B cell (primary cell): Measurements from ENCODE around the gene MRPL14. TPM values are rescaled to one million over a fixed set of nuclear protein-coding genes. Genes with fewer than 3 reads are reported as not detected.
"Not testable (repeated sequence)": the region's sequence is repeated elsewhere in the genome, so short reads cannot be mapped to it uniquely, and the experiment has no call there.

Experiments used
- ATAC-seq: fragments of 200-7000 bp; cut with Tn5 transposase; one replicate; pipeline ENCODE4 v1.10.0; 2021; ENCODE audit warnings: low read depth, mild to moderate bottlenecking, moderate number of reproducible peaks, moderate library complexity
- CTCF ChIA-PET: fragments of 350-600 bp; sonication (Branson Sonifier 250); formaldehyde crosslinking; loops from one replicate; lab custom pipeline; 2021; ENCODE audit warnings: antibody characterized with exemption, inconsistent platforms; lab: Charles Lee
- POLR2A ChIA-PET: fragments of 350-600 bp; sonication (Branson Sonifier 250); formaldehyde crosslinking; loops from one replicate; lab custom pipeline; 2021; ENCODE audit warnings: antibody characterized with exemption; lab: Charles Lee
- DNase-seq: peaks from one replicate; pipeline ENCODE4 v3.0.0; 2013
- H2AFZ ChIP-seq: 2 replicates; pipeline ENCODE4 v1.6.1; 2012; ENCODE audit warnings: mild to moderate bottlenecking, low read depth, low read length; ENCODE audit not compliant: insufficient read depth, poor library complexity, severe bottlenecking
- H3K27ac ChIP-seq, 2 donors: 1 replicate in 1 of 2; 2 replicates in 1 of 2; pipeline ENCODE4 v1.5.1; 2012 to 2013; ENCODE audit warnings: low read length in 2 of 2, mild to moderate bottlenecking in 2 of 2, moderate library complexity in 1 of 2
- H3K27me3 ChIP-seq, 4 experiments: fragments of 200-600 bp in 1 of 4; sonication (generic) in 1 of 4; replicated peaks in 1 of 4; 1 replicate in 2 of 4; 2 replicates in 2 of 4; pipeline versions ENCODE4 v1.6.1 to v1.7.0; 2013 to 2016; ENCODE audit warnings: low read length in 3 of 4, mild to moderate bottlenecking in 2 of 4, mixed read lengths in 1 of 4, moderate library complexity in 1 of 4; ENCODE audit not compliant: insufficient read depth in 4 of 4, control insufficient read depth in 3 of 4; ENCODE audit errors: control extremely low read depth in 1 of 4
- H3K36me3 ChIP-seq, 2 experiments: replicated peaks in 1 of 2; 1 replicate in 1 of 2; 2 replicates in 1 of 2; pipeline versions ENCODE4 v1.6.1 to v1.7.1; 2013; ENCODE audit warnings: low read length in 1 of 2; ENCODE audit not compliant: insufficient read depth in 2 of 2, control insufficient read depth in 1 of 2; ENCODE audit errors: control extremely low read depth in 1 of 2, extremely low read depth in 1 of 2
- H3K4me1 ChIP-seq, 2 donors: fragments of 200-600 bp in 1 of 2; sonication (generic) in 1 of 2; 1 replicate in 1 of 2; 2 replicates in 1 of 2; pipeline versions ENCODE4 v1.5.1 to v1.6.1; 2013 to 2017; ENCODE audit warnings: low read length in 2 of 2; ENCODE audit not compliant: control insufficient read depth in 2 of 2, insufficient read depth in 2 of 2
- H3K4me2 ChIP-seq: replicated peaks from 2 replicates; pipeline ENCODE3; 2012; ENCODE audit warnings: mild to moderate bottlenecking, low read depth, low read length; ENCODE audit not compliant: poor library complexity, severe bottlenecking
- H3K4me3 ChIP-seq, 5 experiments: fragments of 200-600 bp in 1 of 5; sonication (generic) in 1 of 5; 1 replicate in 3 of 5; 2 replicates in 2 of 5; pipeline versions ENCODE4 v1.5.1 to v1.7.0; 2011 to 2016; ENCODE audit warnings: low read length in 4 of 5, mild to moderate bottlenecking in 4 of 5, low read depth in 2 of 5, control low read depth in 1 of 5, moderate library complexity in 1 of 5; ENCODE audit not compliant: insufficient read depth in 1 of 5; ENCODE audit errors: control extremely low read depth in 1 of 5, extremely low read depth in 1 of 5
- H3K79me2 ChIP-seq: fragments of 200-600 bp; sonication (generic); one replicate; pipeline ENCODE4 v1.6.0; 2016; ENCODE audit warnings: low read length; ENCODE audit not compliant: control insufficient read depth, insufficient read depth
- H3K9ac ChIP-seq: fragments of 200-600 bp; sonication (generic); 2 replicates; pipeline ENCODE4 v1.6.1; 2017; ENCODE audit warnings: mild to moderate bottlenecking, low read length, moderate library complexity
- H3K9me3 ChIP-seq, 3 donors: one replicate each; pipeline versions ENCODE4 v1.6.1 to v1.7.1; 2013; ENCODE audit warnings: low read length in 2 of 3; ENCODE audit not compliant: control insufficient read depth in 2 of 3, insufficient read depth in 1 of 3; ENCODE audit errors: control extremely low read depth in 1 of 3
- H4K20me1 ChIP-seq: 2 replicates; pipeline ENCODE4 v1.6.0; 2012; ENCODE audit warnings: mild to moderate bottlenecking, low read length; ENCODE audit not compliant: insufficient read depth, control insufficient read depth, poor library complexity, severe bottlenecking
- H3K27ac Mint-ChIP-seq: one replicate; pipeline ENCODE4 v1.8.0; 2021; ENCODE audit warnings: mixed read lengths
- H3K27me3 Mint-ChIP-seq: one replicate; pipeline ENCODE4 v1.8.0; 2021; ENCODE audit warnings: mixed read lengths
- H3K4me1 Mint-ChIP-seq: one replicate; pipeline ENCODE4 v1.8.0; 2021; ENCODE audit warnings: mixed read lengths
- H3K4me3 Mint-ChIP-seq: one replicate; pipeline ENCODE4 v1.8.0; 2021; ENCODE audit warnings: mixed read lengths
- H3K9me3 Mint-ChIP-seq: one replicate; pipeline ENCODE4 v1.8.0; 2022; ENCODE audit warnings: mixed read lengths; ENCODE audit not compliant: insufficient read depth
- CTCF ChIP-seq: fragments of 200-600 bp; IDR thresholded peaks from one replicate; pipeline ENCODE4 v1.8.0; 2022; ENCODE audit warnings: antibody characterized with exemption, mild to moderate bottlenecking
- EZH2 ChIP-seq: IDR thresholded peaks from 2 replicates; pipeline ENCODE4 v1.6.1; 2012; ENCODE audit warnings: borderline replicate concordance, low read depth, mild to moderate bottlenecking, moderate library complexity, low read length; ENCODE audit not compliant: insufficient read depth, poor library complexity, severe bottlenecking
- WGBS: methylation state at CpG from one replicate; pipeline ENCODE4 v1.1.5; 2013; ENCODE audit warnings: missing lambda C conversion rate; ENCODE audit not compliant: insufficient coverage; 5-methylcytosine and 5-hydroxymethylcytosine counted together
- intact Hi-C: fragments of 100-400 bp; cut with micrococcal nuclease; formaldehyde crosslinking; loops from one replicate; pipeline ENCODE4 v1.10.0; 2022
- polyA plus RNA-seq: library from polyadenylated mRNA; depleted of rRNA; stranded (reverse); fragments of >200 nt; gene quantifications from 2 replicates; pipeline ENCODE4 v1.2.3, GENCODE V29; 2012
- total RNA-seq, 2 donors: library from RNA; stranded (reverse); fragments of 120-200 nt in 1 of 2; gene quantifications; 1 replicate in 1 of 2; 2 replicates in 1 of 2; pipeline versions ENCODE4 v1.2.3 to v1.2.4, GENCODE V29; 2013 to 2022

The MRPL14 gene
- total and polyA plus RNA-seq, 2 donors (not counting 1 experiment from before 2014, with no cell fraction given) = 16.7 to 23.5 TPM

- ChIA-PET POLR2A (no interaction called here), CTCF (interaction anchor here (5.6 kb wide), 1 partner anchor 49 kb away, joined by 89 read pairs; no protein-coding TSS in a partner anchor)
- no peak overlapping the region for H3K4me2 ChIP-seq
- 98% methylated on average over 5 of the region's 10 CpGs for WGBS
- no peak for TF ChIP-seq CTCF
- no peak for TF ChIP-seq EZH2
- H3K36me3 ChIP-seq = peaks cover 8 to 18% of the 10 kb centered on the region in 2 experiments
- no peak overlapping the region for H3K4me3 ChIP-seq
- no peak overlapping the region for H3K27ac ChIP-seq
- no peak overlapping the region for H2AFZ ChIP-seq
- peaks cover 0 to 3% (median 0%) of the 10 kb centered on the region in 4 experiments for H3K27me3 ChIP-seq
- DNase-seq = no peak
- Mint-ChIP-seq H3K4me3 (no peak overlapping the region), H3K27ac (no peak overlapping the region), H3K27me3 (no peaks in the 10 kb centered on the region), H3K9me3 (no peaks in the 10 kb centered on the region), H3K4me1 (no peaks in the 10 kb centered on the region)
- H3K9ac ChIP-seq = no peak overlapping the region
- no peaks in the 10 kb centered on the region for H4K20me1 ChIP-seq
- peaks cover 0 to 3% of the 10 kb centered on the region in 2 donors for H3K4me1 ChIP-seq
- no peaks in the 10 kb centered on the region for H3K9me3 ChIP-seq
- no peak for ATAC-seq
- no peaks in the 10 kb centered on the region for H3K79me2 ChIP-seq
- intact Hi-C loops = no loop called here
Observed at GRCh38 chr6:44146685-44147084, 19.4 kb upstream of the MRPL14 start.

- Histone ChIP-seq H3K79me2 (no peaks in the 10 kb centered on the region), H3K27me3 (no peaks in the 10 kb centered on the region), H4K20me1 (no peaks in the 10 kb centered on the region), H3K4me2 (no peak overlapping the region), H3K9me3 (no peaks in the 10 kb centered on the region), H3K4me3 (no peak overlapping the region), H3K36me3 (peaks cover 8 to 18% of the 10 kb centered on the region in 2 experiments), H3K27ac (no peak overlapping the region), H3K9ac (no peak overlapping the region), H3K4me1 (no peaks in the 10 kb centered on the region), H2AFZ (no peak overlapping the region)
- ChIA-PET POLR2A (no interaction called here), CTCF (no interaction called here)
- Mint-ChIP-seq H3K4me1 (no peaks in the 10 kb centered on the region), H3K27ac (no peak overlapping the region), H3K4me3 (no peak overlapping the region), H3K27me3 (no peaks in the 10 kb centered on the region), H3K9me3 (no peaks in the 10 kb centered on the region)
- ATAC-seq (no peak), DNase-seq (no peak)
- intact Hi-C loops = no loop called here
- no peak for TF ChIP-seq EZH2
Observed at GRCh38 chr6:44145839-44146238, 18.6 kb upstream of the MRPL14 start.

DNA sequence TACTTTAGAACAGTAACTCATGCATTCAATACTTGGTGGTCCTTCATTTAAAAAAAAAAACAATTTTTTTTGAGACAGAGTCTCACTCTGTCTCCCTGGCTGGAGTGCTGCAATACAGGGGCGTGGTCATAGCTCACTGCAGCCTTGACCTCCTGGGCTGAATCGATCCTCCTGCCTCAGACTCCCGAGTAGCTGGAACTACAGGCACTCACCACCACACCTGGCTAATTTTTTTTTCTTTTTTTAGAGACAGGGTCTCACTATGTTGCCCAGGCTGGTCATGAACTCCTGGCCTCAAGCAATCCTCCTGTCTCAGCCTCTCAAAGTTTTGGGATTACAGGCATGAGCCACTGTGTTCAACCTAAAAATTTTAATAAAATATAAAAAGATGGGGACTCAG is 17.3 kb upstream of the MRPL14 start:
- H3K4me3 ChIP-seq, H3K79me2 ChIP-seq, H3K27ac Mint-ChIP-seq, H3K9me3 ChIP-seq, H3K27me3 ChIP-seq, DNase-seq, H3K4me1 ChIP-seq, H3K4me1 Mint-ChIP-seq, H4K20me1 ChIP-seq, H3K9ac ChIP-seq, H3K4me2 ChIP-seq, POLR2A ChIA-PET, H2AFZ ChIP-seq, H3K9me3 Mint-ChIP-seq, H3K27me3 Mint-ChIP-seq, H3K27ac ChIP-seq, intact Hi-C loops, ATAC-seq, H3K4me3 Mint-ChIP-seq: not testable (repeated sequence)
- 88% methylated on average over 3 of the region's 3 CpGs for WGBS
- CTCF ChIA-PET = interaction anchor here (1.7 kb wide), 1 partner anchor 48 kb away, joined by 6 read pairs; no protein-coding TSS in a partner anchor
- peaks cover 8 to 24% of the 10 kb centered on the region in 2 experiments for H3K36me3 ChIP-seq
